SK-N-SH treated with all-trans-retinoic acid at 6 μM for 48 hours (cell line): ENCODE data around the gene ATP2B3.

ENCODE experiments used
- ATAC-seq: fragments of 200-7000 bp; cut with Tn5 transposase; 3 replicates; pipeline ENCODE4 v1.9.1; 2020; ENCODE audit warnings: mild to moderate bottlenecking, moderate library complexity
- ARNTL ChIP-seq: fragments of 450-650 bp; formaldehyde crosslinking; IDR thresholded peaks from 2 replicates; pipeline ENCODE4 v1.5.0; 2020; ENCODE audit warnings: low read depth, mild to moderate bottlenecking, moderate library complexity, borderline replicate concordance
- CREB5 ChIP-seq: fragments of 250-450 bp; sonication (Bioruptor Pico); IDR thresholded peaks from 2 replicates; pipeline ENCODE4 v1.5.1; 2020; ENCODE audit warnings: low read depth, mild to moderate bottlenecking, moderate library complexity
- CSRNP3 ChIP-seq: fragments of 250-450 bp; sonication (Bioruptor Pico); IDR thresholded peaks from 2 replicates; pipeline ENCODE4 v1.5.1; 2021; ENCODE audit warnings: mild to moderate bottlenecking, moderate library complexity
- GLIS3 ChIP-seq: fragments of 250-450 bp; sonication (Bioruptor Pico); IDR thresholded peaks from 2 replicates; pipeline ENCODE4 v1.5.0; 2020; ENCODE audit warnings: mild to moderate bottlenecking, moderate library complexity
- ISL1 ChIP-seq: fragments of 250-450 bp; sonication (Bioruptor Pico); IDR thresholded peaks from 2 replicates; pipeline ENCODE4 v2.1.2; 2022; ENCODE audit warnings: mild to moderate bottlenecking, moderate library complexity
- OSR1 ChIP-seq: fragments of 250-450 bp; sonication (Bioruptor Pico); IDR thresholded peaks from 2 replicates; pipeline ENCODE4 v1.8.0; 2022; ENCODE audit warnings: moderate library complexity, mild to moderate bottlenecking, inconsistent platforms
- PATZ1 ChIP-seq: fragments of 250-450 bp; sonication (Bioruptor Pico); IDR thresholded peaks from 2 replicates; pipeline ENCODE4 v1.8.0; 2020; ENCODE audit warnings: mild to moderate bottlenecking, moderate library complexity, borderline replicate concordance
- POU6F1 ChIP-seq: fragments of 250-450 bp; sonication (Bioruptor Pico); IDR thresholded peaks from 2 replicates; pipeline ENCODE4 v1.8.0; 2021; ENCODE audit warnings: low read depth, mild to moderate bottlenecking, moderate library complexity, borderline replicate concordance
- PPARA ChIP-seq: fragments of 250-450 bp; sonication (Bioruptor Pico); IDR thresholded peaks from 2 replicates; pipeline ENCODE4 v1.5.0; 2020; ENCODE audit warnings: mild to moderate bottlenecking, borderline replicate concordance
- RARB ChIP-seq: fragments of 250-450 bp; sonication (Bioruptor Pico); IDR thresholded peaks from 2 replicates; pipeline ENCODE4 v1.8.0; 2021; ENCODE audit warnings: mild to moderate bottlenecking, moderate library complexity
- SNAI2 ChIP-seq: fragments of 250-450 bp; sonication (Bioruptor Pico); IDR thresholded peaks from 2 replicates; pipeline ENCODE4 v1.5.0; 2020; ENCODE audit warnings: mild to moderate bottlenecking, moderate library complexity
- TCF4 ChIP-seq: fragments of 250-450 bp; sonication (Bioruptor Pico); IDR thresholded peaks from 2 replicates; pipeline ENCODE4 v1.8.0; 2021; ENCODE audit warnings: mild to moderate bottlenecking, moderate library complexity, borderline replicate concordance
- TOX ChIP-seq: fragments of 250-450 bp; sonication (Bioruptor Pico); IDR thresholded peaks from 2 replicates; pipeline ENCODE4 v1.8.0; 2021; ENCODE audit warnings: mild to moderate bottlenecking, moderate library complexity, borderline replicate concordance
- TSHZ2 ChIP-seq: fragments of 250-450 bp; sonication (Bioruptor Pico); IDR thresholded peaks from 2 replicates; pipeline ENCODE4 v1.5.0; 2020; ENCODE audit warnings: mild to moderate bottlenecking, moderate library complexity
- ZC3H10 ChIP-seq: fragments of 250-450 bp; sonication (Bioruptor Pico); IDR thresholded peaks from 2 replicates; pipeline ENCODE4 v1.5.1; 2021; ENCODE audit warnings: mild to moderate bottlenecking, moderate library complexity
- ZFP3 ChIP-seq: fragments of 250-450 bp; sonication (Bioruptor Pico); IDR thresholded peaks from 2 replicates; pipeline ENCODE4 v1.5.0; 2020; ENCODE audit warnings: mild to moderate bottlenecking, moderate library complexity
- ZFP30 ChIP-seq: fragments of 450-650 bp; formaldehyde crosslinking; IDR thresholded peaks from 2 replicates; pipeline ENCODE4 v1.5.0; 2022; ENCODE audit warnings: mild to moderate bottlenecking, moderate library complexity
- ZNF565 ChIP-seq: fragments of 450-650 bp; formaldehyde crosslinking; conservative IDR thresholded peaks from 2 replicates; pipeline ENCODE4 v1.5.0; 2020; ENCODE audit warnings: low read depth, mild to moderate bottlenecking, moderate library complexity
- ZNF70 ChIP-seq: fragments of 450-650 bp; formaldehyde crosslinking; IDR thresholded peaks from 2 replicates; pipeline ENCODE4 v1.5.0; 2020; ENCODE audit warnings: mild to moderate bottlenecking, moderate library complexity
- ZNF8 ChIP-seq: fragments of 450-650 bp; formaldehyde crosslinking; IDR thresholded peaks from 2 replicates; pipeline ENCODE4 v1.5.0; 2020; ENCODE audit warnings: mild to moderate bottlenecking, moderate library complexity

ATP2B3 gene

GRCh38 chrX:153519569-153520286, 2.3 kb downstream of the ATP2B3 start (continued):
- TF ChIP-seq TSHZ2 (CRISPR knock-in tag) (no peak), ZFP30 (no peak), ARNTL (CRISPR knock-in tag) (no peak)

- peak; percentile 10; the same call in 2 of the 3 replicates for ATAC-seq
These were observed 3.0 kb downstream of the ATP2B3 start for GRCh38 chrX:153520287-153520917.

GRCh38 chrX:153521034-153521433, 3.6 kb downstream of the ATP2B3 start:
- TF ChIP-seq SNAI2 (CRISPR knock-in tag) (no peak), TSHZ2 (CRISPR knock-in tag) (no peak), ZNF70 (CRISPR knock-in tag) (no peak)
- peak; percentile 55 for ATAC-seq

More at GRCh38 chrX:153520287-153520917, 3.0 kb downstream of the ATP2B3 start:
- TF ChIP-seq PPARA (no peak), TCF4 (CRISPR knock-in tag) (no peak), ISL1 (CRISPR knock-in tag) (no peak), POU6F1 (no peak), RARB (CRISPR knock-in tag) (no peak), TOX (CRISPR knock-in tag) (no peak), OSR1 (no peak), ZNF70 (CRISPR knock-in tag) (no peak), CSRNP3 (CRISPR knock-in tag) (no peak), ZFP3 (CRISPR knock-in tag) (no peak), ZNF565 (CRISPR knock-in tag) (no peak), ZNF8 (CRISPR knock-in tag) (no peak), SNAI2 (CRISPR knock-in tag) (no peak), ZFP30 (no peak), ZC3H10 (CRISPR knock-in tag) (no peak), ARNTL (CRISPR knock-in tag) (no peak)
- TF ChIP-seq, all 23 proteins: peak for 0

GRCh38 chrX:153522259-153522658, 4.8 kb downstream of the ATP2B3 start:
- no peak for ATAC-seq
- TF ChIP-seq CSRNP3 (CRISPR knock-in tag) (no peak), TOX (CRISPR knock-in tag) (no peak), ISL1 (CRISPR knock-in tag) (no peak), ZNF70 (CRISPR knock-in tag) (no peak), TCF4 (CRISPR knock-in tag) (no peak), ZFP3 (CRISPR knock-in tag) (no peak), GLIS3 (CRISPR knock-in tag) (no peak), RARB (CRISPR knock-in tag) (no peak), PATZ1 (CRISPR knock-in tag) (no peak), ZNF565 (CRISPR knock-in tag) (no peak), OSR1 (no peak), CREB5 (CRISPR knock-in tag) (no peak)
